Lower leg skin (tissue), 3 donors: ENCODE results near the gene LRRC8B.

ENCODE experiments used
- POLR2A ChIP-seq, 2 donors: fragments of 450-650 bp; IDR thresholded peaks; one replicate each; pipeline ENCODE4 v1.6.1; 2016 to 2017; ENCODE audit warnings: antibody characterized with exemption in 2 of 2, mild to moderate bottlenecking in 1 of 2, moderate library complexity in 1 of 2
- TF ChIP-seq, protein P1 (sequence below), 3 donors: fragments of 450-650 bp; IDR thresholded peaks; one replicate each; pipeline ENCODE4 v1.5.1; 2016; ENCODE audit warnings: antibody characterized with exemption in 3 of 3, mild to moderate bottlenecking in 3 of 3, moderate library complexity in 2 of 3

- TF ChIP-seq, protein P1, sequence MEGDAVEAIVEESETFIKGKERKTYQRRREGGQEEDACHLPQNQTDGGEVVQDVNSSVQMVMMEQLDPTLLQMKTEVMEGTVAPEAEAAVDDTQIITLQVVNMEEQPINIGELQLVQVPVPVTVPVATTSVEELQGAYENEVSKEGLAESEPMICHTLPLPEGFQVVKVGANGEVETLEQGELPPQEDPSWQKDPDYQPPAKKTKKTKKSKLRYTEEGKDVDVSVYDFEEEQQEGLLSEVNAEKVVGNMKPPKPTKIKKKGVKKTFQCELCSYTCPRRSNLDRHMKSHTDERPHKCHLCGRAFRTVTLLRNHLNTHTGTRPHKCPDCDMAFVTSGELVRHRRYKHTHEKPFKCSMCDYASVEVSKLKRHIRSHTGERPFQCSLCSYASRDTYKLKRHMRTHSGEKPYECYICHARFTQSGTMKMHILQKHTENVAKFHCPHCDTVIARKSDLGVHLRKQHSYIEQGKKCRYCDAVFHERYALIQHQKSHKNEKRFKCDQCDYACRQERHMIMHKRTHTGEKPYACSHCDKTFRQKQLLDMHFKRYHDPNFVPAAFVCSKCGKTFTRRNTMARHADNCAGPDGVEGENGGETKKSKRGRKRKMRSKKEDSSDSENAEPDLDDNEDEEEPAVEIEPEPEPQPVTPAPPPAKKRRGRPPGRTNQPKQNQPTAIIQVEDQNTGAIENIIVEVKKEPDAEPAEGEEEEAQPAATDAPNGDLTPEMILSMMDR (IDR thresholded peaks at IDR 0.05): no peak
- TF ChIP-seq POLR2A (IDR thresholded peaks at IDR 0.05): no peak
Measured at GRCh38 chr1:89512996-89513720, 11.5 kb upstream of the LRRC8B start.
